Measurements from ENCODE around the gene CARD9.
"Not testable (repeated sequence)": the region's sequence is repeated elsewhere in the genome, so short reads cannot be mapped to it uniquely, and the experiment has no call there.

Gene CARD9

DNA sequence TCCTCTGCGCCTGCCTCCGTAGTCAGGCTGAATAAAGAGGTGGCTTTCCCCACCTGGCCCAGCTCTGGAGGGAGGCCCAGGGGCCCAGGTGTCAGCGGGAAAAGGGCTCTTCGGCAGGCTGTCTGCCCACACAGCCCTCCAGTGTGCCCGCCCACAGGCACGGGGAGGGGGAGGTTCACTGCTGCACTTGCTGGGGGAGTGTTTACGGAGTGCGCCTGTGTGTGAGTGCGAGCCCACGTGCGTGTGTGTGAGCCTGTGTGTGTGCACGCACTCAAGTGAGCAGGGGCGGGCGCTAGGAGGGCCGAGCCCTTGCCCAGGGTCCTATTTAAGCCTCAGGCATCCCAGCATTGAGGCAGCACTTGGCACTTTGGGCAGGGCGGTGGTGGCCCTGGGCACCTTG, 20.8 kb downstream of the CARD9 start:
- no peak overlapping the region for H4K8ac ChIP-seq (ENCODE audit: low read depth, low read length)
- H3K14ac ChIP-seq (ENCODE audit: low read length), result peak overlapping the region; percentile 89
- no CpG with 5 or more reads among the region's 16 CpGs for WGBS, 2 donors (ENCODE audit: extremely low coverage in 2 of 2, insufficient read length in 2 of 2, insufficient replicate concordance in 1 of 2)
- H3K9ac ChIP-seq (ENCODE audit: low read depth, low read length, poor library complexity), result no peak overlapping the region
- H3K27me3 ChIP-seq (ENCODE audit: control insufficient read depth in 3 of 3, insufficient read depth in 3 of 3, low read depth in 1 of 3, low read length in 3 of 3), result no peaks in the 10 kb centered on the region
- H2BK5ac ChIP-seq (ENCODE audit: low read length), result no peak overlapping the region
- no peak overlapping the region for H2AFZ ChIP-seq (ENCODE audit: low read length)
- no peak overlapping the region for H3K4me3 ChIP-seq (ENCODE audit: low read length in 2 of 2)
- H3K79me1 ChIP-seq (ENCODE audit: low read depth, low read length), result peaks cover 8% of the 10 kb centered on the region
- H2BK15ac ChIP-seq (ENCODE audit: low read length), result no peak overlapping the region
- no peak overlapping the region for H3K4me2 ChIP-seq (ENCODE audit: insufficient read depth, low read length, poor library complexity, severe bottlenecking)
- no peak overlapping the region for H3K27ac ChIP-seq (replicated peaks; ENCODE audit: low read length)
- H4K91ac ChIP-seq (ENCODE audit: low read depth, low read length, poor library complexity), result no peak overlapping the region
- H3K23ac ChIP-seq (ENCODE audit: low read depth, low read length, poor library complexity), result peak overlapping the region; percentile 91
- no peak for DNase-seq (ENCODE audit: low spot score)
- no peaks in the 10 kb centered on the region for H3K4me1 ChIP-seq (ENCODE audit: control insufficient read depth in 2 of 2, insufficient read depth in 1 of 2, low read depth in 1 of 2, low read length in 2 of 2)
- H2BK12ac ChIP-seq (ENCODE audit: low read length), result peak overlapping the region; percentile 58
- no peak overlapping the region for H3K4ac ChIP-seq (ENCODE audit: low read length)
- H3K18ac ChIP-seq (ENCODE audit: low read length), result peak overlapping the region; percentile 38
- H3K36me3 ChIP-seq (replicated peaks in 1 of 2; ENCODE audit: control insufficient read depth in 2 of 2, insufficient read depth in 2 of 2, low read length in 2 of 2), result peaks cover 6 to 24% of the 10 kb centered on the region in 2 donors
- no peaks in the 10 kb centered on the region for H3K9me3 ChIP-seq (replicated peaks in 1 of 2; ENCODE audit: control insufficient read depth in 2 of 2, insufficient read depth in 1 of 2, low read depth in 1 of 2, low read length in 2 of 2)
- H2BK120ac ChIP-seq (ENCODE audit: low read depth, low read length), result no peak overlapping the region
- no peak overlapping the region for H2AK5ac ChIP-seq (ENCODE audit: low read depth, low read length)

DNA sequence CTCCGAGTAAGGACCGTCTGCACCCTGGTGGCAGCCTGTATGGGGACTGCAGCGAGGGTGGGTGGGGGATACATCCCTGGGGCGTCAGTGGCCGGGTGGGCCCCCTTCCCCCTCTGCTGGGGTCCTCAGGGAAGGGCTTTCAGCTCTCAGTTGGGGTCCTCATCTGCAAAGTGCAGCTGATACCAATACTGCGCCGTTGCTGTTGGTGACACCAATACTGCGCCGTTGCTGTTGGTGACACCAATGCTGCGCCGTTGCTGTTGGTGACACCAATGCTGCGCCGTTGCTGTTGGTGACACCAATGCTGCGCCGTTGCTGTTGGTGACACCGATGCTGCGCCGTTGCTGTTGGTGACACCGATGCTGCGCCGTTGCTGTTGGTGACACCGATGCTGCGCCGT, 21.6 kb downstream of the CARD9 start:
- H3K4me3 ChIP-seq (ENCODE audit: low read length in 2 of 2); H3K27me3 ChIP-seq (ENCODE audit: control insufficient read depth in 3 of 3, insufficient read depth in 3 of 3, low read depth in 1 of 3, low read length in 3 of 3); H2BK120ac ChIP-seq (ENCODE audit: low read depth, low read length); H2BK15ac ChIP-seq (ENCODE audit: low read length); H3K4me1 ChIP-seq (ENCODE audit: control insufficient read depth in 2 of 2, insufficient read depth in 1 of 2, low read depth in 1 of 2, low read length in 2 of 2); H3K4ac ChIP-seq (ENCODE audit: low read length); H4K8ac ChIP-seq (ENCODE audit: low read depth, low read length); H3K27ac ChIP-seq (replicated peaks; ENCODE audit: low read length); H4K91ac ChIP-seq (ENCODE audit: low read depth, low read length, poor library complexity); DNase-seq (ENCODE audit: low spot score); H2BK12ac ChIP-seq (ENCODE audit: low read length); H3K14ac ChIP-seq (ENCODE audit: low read length); H2BK5ac ChIP-seq (ENCODE audit: low read length); H3K18ac ChIP-seq (ENCODE audit: low read length); H2AK5ac ChIP-seq (ENCODE audit: low read depth, low read length); H3K4me2 ChIP-seq (ENCODE audit: insufficient read depth, low read length, poor library complexity, severe bottlenecking); H3K9me3 ChIP-seq (replicated peaks in 1 of 2; ENCODE audit: control insufficient read depth in 2 of 2, insufficient read depth in 1 of 2, low read depth in 1 of 2, low read length in 2 of 2); H2AFZ ChIP-seq (ENCODE audit: low read length); H3K9ac ChIP-seq (ENCODE audit: low read depth, low read length, poor library complexity): not testable (repeated sequence)
- Histone ChIP-seq H3K36me3 (replicated peaks in 1 of 2; ENCODE audit: control insufficient read depth in 2 of 2, insufficient read depth in 2 of 2, low read length in 2 of 2) (peaks cover 5 to 15% of the 10 kb centered on the region in 2 donors), H3K79me1 (ENCODE audit: low read depth, low read length) (peaks cover 11% of the 10 kb centered on the region), H3K23ac (ENCODE audit: low read depth, low read length, poor library complexity) (peak overlapping the region; percentile 25)
- WGBS, 2 donors (ENCODE audit: extremely low coverage in 2 of 2, insufficient read length in 2 of 2, insufficient replicate concordance in 1 of 2), result no CpG with 5 or more reads among the region's 24 CpGs

DNA sequence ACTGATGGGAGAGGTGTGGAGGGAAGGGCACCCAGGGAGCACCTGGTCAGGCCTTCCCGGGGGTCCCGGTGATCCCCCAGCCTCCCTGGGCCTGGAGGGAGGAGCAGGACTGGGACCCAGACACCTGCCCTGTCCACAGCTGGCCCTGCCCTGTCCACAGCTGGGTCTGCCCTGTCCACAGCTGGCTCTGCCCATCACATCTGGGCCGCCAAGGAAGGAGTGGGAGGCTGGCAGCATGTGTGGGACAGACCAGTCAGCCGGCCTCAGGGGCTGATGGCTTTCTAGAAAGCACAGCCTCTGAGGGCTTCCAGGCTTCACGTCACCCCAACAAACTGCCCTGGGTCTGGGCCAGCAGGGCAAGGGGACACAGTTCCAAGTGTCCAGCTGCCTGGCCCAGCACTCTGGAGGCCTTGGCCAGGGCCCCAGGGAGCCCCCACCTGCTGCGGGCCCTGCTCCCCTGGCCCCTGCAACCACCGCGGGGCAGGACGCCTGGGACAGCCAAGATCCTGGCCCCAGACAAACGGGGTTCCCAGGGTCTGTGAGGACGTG, 22.1 kb downstream of the CARD9 start:
- Histone ChIP-seq H4K91ac (ENCODE audit: low read depth, low read length, poor library complexity) (no peak overlapping the region), H3K18ac (ENCODE audit: low read length) (peak overlapping the region; percentile 27), H3K27me3 (ENCODE audit: control insufficient read depth in 3 of 3, insufficient read depth in 3 of 3, low read depth in 1 of 3, low read length in 3 of 3) (no peaks in the 10 kb centered on the region), H3K14ac (ENCODE audit: low read length) (no peak overlapping the region), H2BK120ac (ENCODE audit: low read depth, low read length) (no peak overlapping the region), H2AK5ac (ENCODE audit: low read depth, low read length) (no peak overlapping the region), H3K9me3 (replicated peaks in 1 of 2; ENCODE audit: control insufficient read depth in 2 of 2, insufficient read depth in 1 of 2, low read depth in 1 of 2, low read length in 2 of 2) (no peaks in the 10 kb centered on the region), H3K79me1 (ENCODE audit: low read depth, low read length) (peaks cover 13% of the 10 kb centered on the region), H3K9ac (ENCODE audit: low read depth, low read length, poor library complexity) (no peak overlapping the region), H2BK15ac (ENCODE audit: low read length) (no peak overlapping the region), H3K36me3 (replicated peaks in 1 of 2; ENCODE audit: control insufficient read depth in 2 of 2, insufficient read depth in 2 of 2, low read length in 2 of 2) (peaks cover 2 to 10% of the 10 kb centered on the region in 2 donors), H2AFZ (ENCODE audit: low read length) (no peak overlapping the region), H2BK12ac (ENCODE audit: low read length) (no peak overlapping the region), H2BK5ac (ENCODE audit: low read length) (no peak overlapping the region), H3K23ac (ENCODE audit: low read depth, low read length, poor library complexity) (peak overlapping the region; percentile 25), H3K27ac (replicated peaks; ENCODE audit: low read length) (no peak overlapping the region), H3K4me1 (ENCODE audit: control insufficient read depth in 2 of 2, insufficient read depth in 1 of 2, low read depth in 1 of 2, low read length in 2 of 2) (peaks cover 2 to 6% of the 10 kb centered on the region in 2 donors), H3K4me2 (ENCODE audit: insufficient read depth, low read length, poor library complexity, severe bottlenecking) (no peak overlapping the region), H3K4ac (ENCODE audit: low read length) (no peak overlapping the region), H4K8ac (ENCODE audit: low read depth, low read length) (no peak overlapping the region), H3K4me3 (ENCODE audit: low read length in 2 of 2) (no peak overlapping the region)
- DNase-seq (ENCODE audit: low spot score), result no peak
- WGBS, 2 donors (ENCODE audit: extremely low coverage in 2 of 2, insufficient read length in 2 of 2, insufficient replicate concordance in 1 of 2), result no CpG with 5 or more reads among the region's 11 CpGs

DNA sequence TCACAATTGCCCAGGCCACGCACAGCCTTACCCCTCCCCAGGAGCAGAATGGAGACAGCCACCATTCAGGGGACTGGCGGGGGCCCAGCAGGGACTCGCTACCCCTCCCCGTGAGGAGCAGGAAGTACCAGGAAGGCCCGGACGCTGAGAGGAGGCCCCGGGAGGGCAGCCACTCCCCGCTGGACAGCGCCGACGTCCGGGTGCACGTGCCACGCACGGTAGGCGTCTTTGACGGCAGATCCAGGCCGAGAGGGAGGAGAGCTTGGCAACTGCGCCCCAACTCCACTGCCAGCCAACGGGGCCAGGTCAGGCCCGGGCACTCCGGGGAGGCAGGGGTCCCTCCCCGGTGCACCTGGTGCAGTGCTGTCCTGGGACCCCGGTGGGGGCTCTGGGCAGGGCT, 23.9 kb downstream of the CARD9 start:
- Histone ChIP-seq H3K4me3 (ENCODE audit: low read length in 2 of 2) (no peak overlapping the region), H3K9ac (ENCODE audit: low read depth, low read length, poor library complexity) (no peak overlapping the region), H2BK5ac (ENCODE audit: low read length) (peak overlapping the region; percentile 13), H2BK120ac (ENCODE audit: low read depth, low read length) (no peak overlapping the region), H3K79me1 (ENCODE audit: low read depth, low read length) (peaks cover 13% of the 10 kb centered on the region), H3K27ac (replicated peaks; ENCODE audit: low read length) (no peak overlapping the region), H3K4me2 (ENCODE audit: insufficient read depth, low read length, poor library complexity, severe bottlenecking) (no peak overlapping the region), H3K14ac (ENCODE audit: low read length) (no peak overlapping the region), H3K4me1 (ENCODE audit: control insufficient read depth in 2 of 2, insufficient read depth in 1 of 2, low read depth in 1 of 2, low read length in 2 of 2) (peaks cover 9 to 16% of the 10 kb centered on the region in 2 donors), H4K91ac (ENCODE audit: low read depth, low read length, poor library complexity) (no peak overlapping the region), H2AK5ac (ENCODE audit: low read depth, low read length) (no peak overlapping the region), H3K4ac (ENCODE audit: low read length) (no peak overlapping the region), H3K18ac (ENCODE audit: low read length) (no peak overlapping the region), H2BK15ac (ENCODE audit: low read length) (no peak overlapping the region), H3K9me3 (replicated peaks in 1 of 2; ENCODE audit: control insufficient read depth in 2 of 2, insufficient read depth in 1 of 2, low read depth in 1 of 2, low read length in 2 of 2) (no peaks in the 10 kb centered on the region), H4K8ac (ENCODE audit: low read depth, low read length) (peak overlapping the region; percentile 72), H2AFZ (ENCODE audit: low read length) (no peak overlapping the region), H3K23ac (ENCODE audit: low read depth, low read length, poor library complexity) (no peak overlapping the region), H3K27me3 (ENCODE audit: control insufficient read depth in 3 of 3, insufficient read depth in 3 of 3, low read depth in 1 of 3, low read length in 3 of 3) (no peaks in the 10 kb centered on the region), H2BK12ac (ENCODE audit: low read length) (no peak overlapping the region), H3K36me3 (replicated peaks in 1 of 2; ENCODE audit: control insufficient read depth in 2 of 2, insufficient read depth in 2 of 2, low read length in 2 of 2) (peaks cover 2 to 6% of the 10 kb centered on the region in 2 donors)
- no CpG with 5 or more reads among the region's 24 CpGs for WGBS, 2 donors (ENCODE audit: extremely low coverage in 2 of 2, insufficient read length in 2 of 2, insufficient replicate concordance in 1 of 2)
- no peak for DNase-seq (ENCODE audit: low spot score)
